Dermis blood vessel endothelial cell (primary cell): ENCODE results near the gene C1QA. TPM values are rescaled to one million over a fixed set of nuclear protein-coding genes. Genes with fewer than 3 reads are reported as not detected.
"Not testable (repeated sequence)": the region's sequence is repeated elsewhere in the genome, so short reads cannot be mapped to it uniquely, and the experiment has no call there.

ENCODE experiments used
- DNase-seq: peaks from one replicate; pipeline ENCODE4 v3.0.0; 2010
- total RNA-seq: library from RNA; depleted of rRNA; stranded (reverse); fragments of >200 nt; gene quantifications from 2 replicates; pipeline ENCODE4 v1.2.3, GENCODE V29; 2014

Gene C1QA
- total RNA-seq, 1 donor from 2014 or later: not detected

GRCh38 chr1:22641906-22642636, 5.6 kb downstream of the C1QA start:
- peak; percentile 70 for DNase-seq

- no peak for DNase-seq
Measured at GRCh38 chr1:22643381-22643780, 7.0 kb downstream of the C1QA start, which contains the start of gene C1QC. Gene C1QC (plus strand): TSS chr1:22643633. CDS start chr1:22644024, 391 bp downstream.

DNA sequence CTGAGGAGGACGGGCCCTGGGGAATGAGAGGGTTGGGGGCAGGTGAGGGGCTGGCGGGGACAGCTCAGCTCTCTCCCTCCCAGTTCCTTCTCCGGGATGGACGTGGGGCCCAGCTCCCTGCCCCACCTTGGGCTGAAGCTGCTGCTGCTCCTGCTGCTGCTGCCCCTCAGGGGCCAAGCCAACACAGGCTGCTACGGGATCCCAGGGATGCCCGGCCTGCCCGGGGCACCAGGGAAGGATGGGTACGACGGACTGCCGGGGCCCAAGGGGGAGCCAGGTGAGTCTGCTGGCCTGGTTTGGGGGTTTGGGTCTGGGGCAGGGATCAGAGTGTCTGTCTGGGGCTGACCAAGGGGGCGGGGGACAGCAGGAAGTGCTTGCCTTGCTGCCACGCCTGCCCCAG, 7.5 kb downstream of the C1QA start:
- DNase-seq: no peak

- DNase-seq: no peak
Measured at GRCh38 chr1:22645931-22646330, 9.5 kb downstream of the C1QA start.

DNA sequence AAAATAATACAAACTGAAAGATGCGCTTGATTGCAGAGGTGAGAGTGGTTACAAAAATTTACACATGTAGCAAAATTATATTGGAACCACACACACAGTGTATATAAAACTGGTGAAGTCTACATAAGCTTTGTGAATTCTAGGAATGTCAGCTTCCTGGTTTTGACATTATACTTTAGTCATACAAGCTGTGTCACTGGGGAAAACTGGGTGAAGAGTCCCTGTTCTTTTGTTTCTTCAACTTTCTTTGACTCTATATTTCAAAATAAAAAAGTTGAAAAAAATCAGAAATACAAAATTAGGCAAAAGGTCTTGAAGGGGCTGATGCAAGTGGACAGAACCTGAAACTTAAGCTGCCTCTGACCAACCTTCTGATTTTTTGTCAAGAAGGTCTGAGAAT, 10.0 kb downstream of the C1QA start:
- DNase-seq: no peak

DNA sequence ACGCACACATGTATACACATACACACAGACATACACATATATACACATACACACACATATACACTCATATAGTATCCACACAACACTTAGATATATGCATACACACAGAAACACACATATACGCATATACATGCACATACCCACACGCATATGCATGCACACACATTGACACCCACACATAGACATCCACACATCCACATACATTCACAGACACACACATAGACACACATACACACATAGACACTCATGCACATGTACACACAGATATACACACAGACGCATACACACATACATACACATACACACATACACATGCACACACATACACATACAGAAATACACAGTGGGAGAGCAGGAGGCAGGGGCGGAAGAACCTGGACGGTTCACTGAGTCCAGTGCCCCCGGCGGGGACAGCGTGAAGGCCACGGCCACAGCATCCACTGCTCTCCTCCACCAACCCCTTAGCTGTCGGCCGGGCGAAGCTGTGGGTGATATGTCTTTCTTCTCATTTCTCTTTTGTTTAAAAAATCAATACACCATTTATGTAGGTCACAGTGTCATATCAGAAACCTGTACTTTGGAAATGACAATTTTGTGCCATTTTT, 13.8 kb downstream of the C1QA start:
- no peak for DNase-seq

DNA sequence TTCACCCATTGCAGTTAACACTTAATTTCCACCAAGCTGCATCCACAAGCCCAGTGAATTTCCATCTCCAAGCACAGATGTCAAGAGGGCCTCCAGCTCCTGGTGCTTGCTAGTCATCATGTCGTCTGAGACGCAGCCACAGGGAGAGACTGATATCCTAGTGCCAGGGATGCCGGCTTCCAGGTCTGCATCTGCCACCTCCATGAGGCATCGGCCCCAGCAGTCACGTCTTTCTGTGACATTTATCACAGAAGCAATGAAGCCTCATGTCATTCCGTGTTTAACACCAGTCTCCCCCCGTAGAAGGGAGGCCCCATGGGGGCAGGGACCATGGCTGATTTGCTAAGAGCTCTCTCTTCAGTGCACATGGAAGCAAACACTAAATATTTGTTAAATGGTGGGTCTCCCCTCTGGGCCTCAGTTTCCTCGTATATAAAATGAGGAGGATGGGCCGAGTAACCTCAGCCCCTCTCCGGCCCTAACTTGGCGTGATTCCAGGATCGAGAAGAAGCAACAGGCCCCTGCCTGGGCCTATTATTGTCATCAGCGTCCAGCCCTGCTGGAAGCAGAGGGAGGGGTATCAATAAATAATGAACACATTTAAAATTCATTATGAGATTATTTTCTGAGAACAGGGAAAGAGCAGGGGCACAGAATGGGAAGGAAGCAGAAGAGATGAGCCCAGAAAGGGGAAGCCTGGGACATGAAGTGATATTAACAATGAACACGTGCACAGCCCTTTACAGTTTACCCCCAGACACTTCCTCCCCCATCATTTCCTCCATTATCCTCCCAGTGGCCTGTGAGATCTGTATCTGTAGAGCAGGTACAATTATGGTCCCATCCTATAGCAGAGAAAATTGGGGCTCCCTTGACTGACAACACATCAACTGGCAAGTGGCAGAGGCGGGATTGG, 15.8 kb downstream of the C1QA start:
- no peak for DNase-seq

GRCh38 chr1:22652881-22653316, 16.5 kb downstream of the C1QA start, which contains the start of gene C1QB:
Gene C1QB (plus strand): TSS chr1:22653236. CDS start chr1:22659463, 6,227 bp downstream.
- DNase-seq: no peak

- DNase-seq: peak; percentile 31
Measured at GRCh38 chr1:22654692-22655091, 18.3 kb downstream of the C1QA start.

DNA sequence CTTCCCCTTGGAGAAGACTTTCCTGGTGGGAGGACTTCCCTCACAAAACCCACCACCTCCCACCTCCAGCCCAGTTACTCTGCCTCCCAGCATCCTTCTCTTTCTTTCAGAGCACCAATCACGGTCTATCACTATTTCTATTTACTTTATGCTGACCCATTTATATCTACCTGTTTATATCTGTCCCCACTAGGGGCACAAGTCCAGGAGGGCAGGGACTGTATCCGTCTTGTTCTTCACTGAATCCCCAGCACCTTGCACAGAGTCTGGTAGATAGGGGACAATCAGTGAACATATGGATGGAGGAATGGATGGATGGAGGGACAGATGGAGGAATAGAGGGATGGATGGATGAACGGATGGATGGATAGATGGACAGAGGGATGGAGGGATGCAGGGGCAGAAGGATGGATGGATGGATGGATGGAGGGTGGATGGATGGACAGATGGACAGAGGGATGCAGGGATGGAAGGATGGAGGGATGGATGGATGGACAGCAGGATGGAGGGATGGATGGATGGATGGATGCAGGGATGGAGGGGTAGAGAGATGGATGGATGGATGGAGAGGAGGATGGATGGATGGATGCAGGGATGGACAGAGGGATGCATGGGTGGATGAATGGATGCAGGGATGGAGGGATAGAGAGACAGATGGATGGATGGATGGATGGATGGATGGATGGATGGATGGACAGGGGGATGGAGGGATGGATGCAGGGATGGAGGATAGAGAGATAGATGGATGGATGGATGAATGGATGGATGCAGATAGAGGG, 22.1 kb downstream of the C1QA start:
- DNase-seq: no peak

DNA sequence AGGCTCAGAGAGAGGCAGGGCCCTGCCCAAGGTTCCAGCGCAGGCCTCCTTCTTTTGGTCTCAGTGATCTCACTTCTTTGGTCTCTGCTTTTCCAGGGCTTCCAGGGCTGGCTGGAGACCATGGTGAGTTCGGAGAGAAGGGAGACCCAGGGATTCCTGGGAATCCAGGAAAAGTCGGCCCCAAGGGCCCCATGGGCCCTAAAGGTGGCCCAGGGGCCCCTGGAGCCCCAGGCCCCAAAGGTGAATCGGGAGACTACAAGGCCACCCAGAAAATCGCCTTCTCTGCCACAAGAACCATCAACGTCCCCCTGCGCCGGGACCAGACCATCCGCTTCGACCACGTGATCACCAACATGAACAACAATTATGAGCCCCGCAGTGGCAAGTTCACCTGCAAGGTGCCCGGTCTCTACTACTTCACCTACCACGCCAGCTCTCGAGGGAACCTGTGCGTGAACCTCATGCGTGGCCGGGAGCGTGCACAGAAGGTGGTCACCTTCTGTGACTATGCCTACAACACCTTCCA, 24.4 kb downstream of the C1QA start:
- no peak for DNase-seq

- DNase-seq: no peak
Measured at GRCh38 chr1:22661880-22662279, 25.5 kb downstream of the C1QA start.

DNA sequence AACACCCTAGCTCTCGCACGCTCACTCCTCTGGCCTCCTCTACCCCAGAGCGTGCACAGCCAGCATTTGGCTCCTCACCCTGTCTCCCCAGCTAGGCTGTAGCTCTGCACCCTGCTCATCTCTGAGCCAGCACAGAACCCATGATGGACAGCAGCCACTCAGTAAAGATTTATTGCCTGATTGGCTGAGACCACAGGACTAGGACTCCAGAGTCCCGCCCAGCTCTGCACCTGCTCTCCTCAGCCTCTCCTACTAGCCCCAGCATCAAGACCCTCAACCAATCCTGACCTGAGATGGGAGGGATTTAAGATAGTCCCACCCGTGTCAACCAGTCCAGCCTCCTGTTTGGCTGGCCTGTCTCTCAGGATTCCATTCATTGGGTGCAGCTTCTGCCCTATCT, 25.9 kb downstream of the C1QA start:
- peak; percentile 51 for DNase-seq

DNA sequence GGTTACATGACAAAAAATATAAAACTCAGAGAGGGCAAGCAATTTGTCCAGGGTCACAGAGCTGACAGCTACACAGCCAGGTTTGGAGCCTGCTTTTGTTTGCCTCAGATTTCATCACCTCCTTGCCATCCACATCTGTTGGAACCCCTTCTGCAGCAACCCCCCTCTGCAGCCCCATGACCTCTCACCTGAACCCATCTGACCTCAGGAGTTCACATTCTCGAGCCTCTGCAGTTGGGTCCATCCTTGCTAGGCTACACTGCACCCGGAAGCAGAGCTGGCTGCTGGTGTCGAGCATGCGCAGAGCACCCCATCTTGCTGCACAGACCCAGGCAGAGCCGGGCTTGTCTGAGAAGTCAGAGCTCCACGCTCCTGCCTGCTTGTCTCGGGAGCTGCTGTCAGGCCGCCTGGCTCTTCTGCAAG, 26.6 kb downstream of the C1QA start:
- no peak for DNase-seq

- DNase-seq: peak; percentile 77
Measured at GRCh38 chr1:22665752-22666151, 29.3 kb downstream of the C1QA start.

- DNase-seq: no peak
Measured at GRCh38 chr1:22666412-22666811, 30.0 kb downstream of the C1QA start.

GRCh38 chr1:22668840-22669239, 32.4 kb downstream of the C1QA start:
- not testable (repeated sequence) for DNase-seq

GRCh38 chr1:22670352-22670975, 34.0 kb downstream of the C1QA start:
- DNase-seq: no peak

DNA sequence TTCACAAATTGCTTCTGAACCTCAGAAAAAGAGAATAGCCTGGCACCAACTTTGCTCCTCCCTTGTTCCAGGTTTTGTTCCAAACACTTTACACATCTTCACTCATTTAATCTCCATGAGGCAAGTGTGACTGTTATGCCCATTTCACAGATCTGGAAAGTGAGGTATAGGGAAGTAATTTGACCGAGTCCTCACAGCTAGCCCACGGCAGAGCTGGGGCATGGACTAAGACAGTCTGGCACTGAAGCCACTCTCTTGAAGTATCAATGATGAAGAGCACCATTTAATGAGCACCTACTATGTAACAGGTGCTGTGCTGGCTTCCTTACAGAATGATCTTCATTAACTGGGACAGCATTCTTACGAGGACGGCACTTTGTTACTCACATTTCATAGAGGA, 35.6 kb downstream of the C1QA start:
- DNase-seq: no peak

GRCh38 chr1:22673486-22674409, 37.3 kb downstream of the C1QA start:
- peak; percentile 85 for DNase-seq

DNA sequence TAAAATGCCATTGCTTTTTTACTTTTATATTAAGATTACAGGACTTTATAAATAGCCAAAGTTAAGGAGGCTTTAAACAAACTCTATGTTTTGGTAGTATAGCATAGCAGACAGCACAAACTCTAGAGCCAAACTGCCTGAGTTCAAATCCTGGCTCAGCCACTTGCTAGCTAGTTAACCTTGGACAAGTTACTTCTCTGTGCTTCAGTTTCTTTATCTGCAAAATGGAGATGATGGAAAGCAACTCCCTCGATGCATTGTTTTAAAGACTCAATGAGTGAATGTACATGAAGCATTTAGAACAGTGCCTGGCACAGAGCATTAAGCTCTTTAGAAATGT, 38.0 kb downstream of the C1QA start:
- DNase-seq: no peak
